ENCODE results near the gene ENTPD6.

Gene ENTPD6

GRCh38 chr20:25204550-25205276 lies 9.2 kb downstream of the ENTPD6 start:
- TF ChIP-seq ZBTB7A (IDR thresholded peaks at IDR 0.05; ENCODE audit: low read depth) (no peak), TEAD4 (IDR thresholded peaks at IDR 0.05) (no peak), REST (IDR thresholded peaks at IDR 0.05; ENCODE audit: low read depth) (no peak), USF1 (IDR thresholded peaks at IDR 0.05) (no peak)

GRCh38 chr20:25205277-25206062 lies 10.0 kb downstream of the ENTPD6 start:
- TF ChIP-seq EP300 (IDR thresholded peaks at IDR 0.05; ENCODE audit: borderline replicate concordance) (no peak), TAF1 (IDR thresholded peaks at IDR 0.05; ENCODE audit: low read depth) (no peak), EGR1 (IDR thresholded peaks at IDR 0.05) (no peak), FOXM1 (IDR thresholded peaks at IDR 0.05; ENCODE audit: borderline replicate concordance, low read depth) (no peak), CREB1 (IDR thresholded peaks at IDR 0.05; ENCODE audit: low read depth) (no peak), REST (IDR thresholded peaks at IDR 0.05; ENCODE audit: low read depth) (no peak), TEAD4 (IDR thresholded peaks at IDR 0.05) (no peak), RAD21 (IDR thresholded peaks at IDR 0.05; ENCODE audit: low read depth) (no peak)

GRCh38 chr20:25206063-25206403 lies 10.5 kb downstream of the ENTPD6 start:
- TF ChIP-seq CREB1 (IDR thresholded peaks at IDR 0.05; ENCODE audit: low read depth), result no peak
- no peak for TF ChIP-seq EGR1 (IDR thresholded peaks at IDR 0.05)
- TF ChIP-seq USF1 (IDR thresholded peaks at IDR 0.05), result no peak
- no peak for TF ChIP-seq TCF12 (IDR thresholded peaks at IDR 0.05; ENCODE audit: low read depth)
- no peak for TF ChIP-seq ZBTB7A (IDR thresholded peaks at IDR 0.05; ENCODE audit: low read depth)
- no peak for TF ChIP-seq EP300 (IDR thresholded peaks at IDR 0.05; ENCODE audit: borderline replicate concordance)
- no peak for TF ChIP-seq TAF1 (IDR thresholded peaks at IDR 0.05; ENCODE audit: low read depth)
- no peak for TF ChIP-seq YY1 (IDR thresholded peaks at IDR 0.05; ENCODE audit: low read depth)
- no peak for TF ChIP-seq FOXM1 (IDR thresholded peaks at IDR 0.05; ENCODE audit: borderline replicate concordance, low read depth)
- no peak for TF ChIP-seq CEBPB (IDR thresholded peaks at IDR 0.05)
- TF ChIP-seq NFIC (IDR thresholded peaks at IDR 0.05), result no peak
- TF ChIP-seq TEAD4 (IDR thresholded peaks at IDR 0.05), result no peak
- TF ChIP-seq REST (IDR thresholded peaks at IDR 0.05; ENCODE audit: low read depth), result no peak
- no peak for TF ChIP-seq RAD21 (IDR thresholded peaks at IDR 0.05; ENCODE audit: low read depth)
- no peak for TF ChIP-seq MAX (IDR thresholded peaks at IDR 0.05)

- TF ChIP-seq CREB1 (IDR thresholded peaks at IDR 0.05; ENCODE audit: low read depth), result no peak
- TF ChIP-seq EGR1 (IDR thresholded peaks at IDR 0.05), result no peak
- TF ChIP-seq FOXM1 (IDR thresholded peaks at IDR 0.05; ENCODE audit: borderline replicate concordance, low read depth), result no peak
- no peak for TF ChIP-seq REST (IDR thresholded peaks at IDR 0.05; ENCODE audit: low read depth)
- no peak for TF ChIP-seq RAD21 (IDR thresholded peaks at IDR 0.05; ENCODE audit: low read depth)
- TF ChIP-seq EP300 (IDR thresholded peaks at IDR 0.05; ENCODE audit: borderline replicate concordance), result no peak
- TF ChIP-seq ZBTB7A (IDR thresholded peaks at IDR 0.05; ENCODE audit: low read depth), result no peak
- TF ChIP-seq TEAD4 (IDR thresholded peaks at IDR 0.05), result no peak
- no peak for TF ChIP-seq MAX (IDR thresholded peaks at IDR 0.05)
Measured at GRCh38 chr20:25206548-25206947, 11.0 kb downstream of the ENTPD6 start.
